OCI-LY1 (cell line): Measurements from ENCODE around the gene ARRDC2.

ENCODE experiments used
- CTCF ChIP-seq: fragments of 200-600 bp; sonication (generic), shearing (Covaris generic); IDR thresholded peaks from 2 replicates; pipeline ENCODE4 v1.5.1; 2017; ENCODE audit warnings: mild to moderate bottlenecking, antibody characterized with exemption, low read length, moderate library complexity, mixed read lengths
- EZH2 ChIP-seq: fragments of 200-600 bp; sonication (generic), shearing (Covaris generic); IDR thresholded peaks from 2 replicates; pipeline ENCODE4 v1.8.0; 2017; ENCODE audit warnings: borderline replicate concordance, mixed run types, mild to moderate bottlenecking, antibody characterized with exemption, low read length, moderate library complexity, mixed read lengths

GRCh38 chr19:18007044-18007916, 690 bp upstream of the ARRDC2 start:
- TF ChIP-seq CTCF = peak; percentile 98
- TF ChIP-seq EZH2 = no peak
